ENCODE results near the gene JPH2. TPM values are rescaled to one million over a fixed set of nuclear protein-coding genes. Genes with fewer than 3 reads are reported as not detected.

JPH2 gene
- total RNA-seq, 1 donor from 2014 or later = 0.80 TPM

DNA sequence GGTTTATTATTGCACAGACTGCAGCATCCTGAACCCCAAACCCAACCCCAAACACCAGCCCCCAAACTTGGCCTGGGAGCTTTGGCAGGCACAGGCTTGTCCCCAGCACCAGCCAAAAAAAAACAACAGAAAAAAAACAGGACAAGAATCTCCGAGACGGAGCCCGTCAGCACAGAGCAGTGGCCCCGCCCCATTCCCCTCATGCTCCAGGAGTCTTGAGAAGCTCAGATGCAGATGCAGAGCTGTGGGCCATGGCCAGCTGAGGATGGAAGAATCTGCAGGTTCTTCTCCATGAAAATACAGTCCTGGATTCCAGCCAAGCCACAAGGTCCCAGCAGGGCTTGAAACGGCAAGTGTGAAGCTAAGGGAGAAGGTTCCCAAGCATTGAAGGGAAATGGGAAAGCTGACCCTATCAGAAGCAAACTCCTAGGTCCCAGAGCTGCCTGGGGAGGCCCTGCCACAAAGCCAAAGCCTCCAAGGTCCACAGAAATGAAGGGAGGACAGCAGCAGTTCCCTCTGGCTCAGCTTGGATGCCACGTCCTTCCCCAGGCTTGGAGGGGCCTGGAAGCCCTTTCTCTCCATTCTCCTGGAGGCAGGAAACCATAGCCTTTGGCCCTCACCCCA is 75.2 kb downstream of the JPH2 start:
- Mint-ChIP-seq H3K9me3 (ENCODE audit: unreplicated experiment) (no peaks in the 10 kb centered on the region), H3K27ac (ENCODE audit: unreplicated experiment) (no peak overlapping the region), H3K4me3 (ENCODE audit: unreplicated experiment) (no peak overlapping the region), H3K36me3 (ENCODE audit: low read depth, unreplicated experiment) (peaks cover 6% of the 10 kb centered on the region), H3K4me1 (ENCODE audit: unreplicated experiment) (no peaks in the 10 kb centered on the region), H3K27me3 (ENCODE audit: unreplicated experiment) (peaks cover 2% of the 10 kb centered on the region)
- no peak for DNase-seq (ENCODE audit: low spot score)
- TF ChIP-seq, protein P1, sequence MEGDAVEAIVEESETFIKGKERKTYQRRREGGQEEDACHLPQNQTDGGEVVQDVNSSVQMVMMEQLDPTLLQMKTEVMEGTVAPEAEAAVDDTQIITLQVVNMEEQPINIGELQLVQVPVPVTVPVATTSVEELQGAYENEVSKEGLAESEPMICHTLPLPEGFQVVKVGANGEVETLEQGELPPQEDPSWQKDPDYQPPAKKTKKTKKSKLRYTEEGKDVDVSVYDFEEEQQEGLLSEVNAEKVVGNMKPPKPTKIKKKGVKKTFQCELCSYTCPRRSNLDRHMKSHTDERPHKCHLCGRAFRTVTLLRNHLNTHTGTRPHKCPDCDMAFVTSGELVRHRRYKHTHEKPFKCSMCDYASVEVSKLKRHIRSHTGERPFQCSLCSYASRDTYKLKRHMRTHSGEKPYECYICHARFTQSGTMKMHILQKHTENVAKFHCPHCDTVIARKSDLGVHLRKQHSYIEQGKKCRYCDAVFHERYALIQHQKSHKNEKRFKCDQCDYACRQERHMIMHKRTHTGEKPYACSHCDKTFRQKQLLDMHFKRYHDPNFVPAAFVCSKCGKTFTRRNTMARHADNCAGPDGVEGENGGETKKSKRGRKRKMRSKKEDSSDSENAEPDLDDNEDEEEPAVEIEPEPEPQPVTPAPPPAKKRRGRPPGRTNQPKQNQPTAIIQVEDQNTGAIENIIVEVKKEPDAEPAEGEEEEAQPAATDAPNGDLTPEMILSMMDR (IDR thresholded peaks at IDR 0.05; ENCODE audit: unreplicated experiment) = no peak

DNA sequence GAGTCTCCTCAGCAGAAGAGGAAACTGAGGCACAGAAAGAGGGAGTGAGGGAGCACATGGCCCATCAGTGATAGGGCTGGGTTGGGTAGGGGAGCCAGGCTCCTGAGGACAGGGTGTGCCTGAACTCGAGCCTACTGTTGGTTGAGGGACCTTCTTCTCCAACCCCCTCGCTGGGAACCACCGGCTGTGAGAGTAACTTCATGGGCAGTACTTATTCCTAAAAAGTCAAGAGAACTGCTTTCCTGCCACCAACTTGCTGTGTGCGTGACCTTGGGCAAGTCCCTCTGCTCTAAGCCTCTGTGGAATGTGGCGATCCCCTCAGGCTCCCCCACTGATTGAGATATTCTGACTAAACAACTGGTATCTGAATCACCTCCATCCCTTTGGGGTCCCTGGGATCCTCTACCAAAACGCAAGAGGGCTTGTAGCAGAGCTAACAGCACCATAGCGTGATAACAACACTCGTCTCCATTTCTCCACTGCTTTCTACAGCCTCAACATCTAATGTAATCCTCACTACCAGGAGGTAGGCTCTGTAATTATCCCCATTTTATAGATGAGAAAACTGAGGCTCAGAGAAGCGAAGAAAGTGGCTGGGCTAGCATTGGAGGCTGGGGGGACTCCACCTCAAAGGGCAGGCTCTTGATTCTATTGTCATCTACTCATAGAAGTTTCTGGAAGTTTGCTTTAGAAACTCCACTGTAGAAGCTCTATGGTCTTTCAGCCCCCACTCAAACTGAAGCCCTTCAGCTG is 76.0 kb downstream of the JPH2 start:
- no peaks in the 10 kb centered on the region for H3K4me1 Mint-ChIP-seq (ENCODE audit: unreplicated experiment)
- H3K9me3 Mint-ChIP-seq (ENCODE audit: unreplicated experiment) = no peaks in the 10 kb centered on the region
- no peak overlapping the region for H3K27ac Mint-ChIP-seq (ENCODE audit: unreplicated experiment)
- DNase-seq (ENCODE audit: low spot score) = no peak
- no peak overlapping the region for H3K4me3 Mint-ChIP-seq (ENCODE audit: unreplicated experiment)
- peaks cover 2% of the 10 kb centered on the region for H3K27me3 Mint-ChIP-seq (ENCODE audit: unreplicated experiment)
- TF ChIP-seq, protein P1 (IDR thresholded peaks at IDR 0.05; ENCODE audit: unreplicated experiment) = no peak
- H3K36me3 Mint-ChIP-seq (ENCODE audit: low read depth, unreplicated experiment) = peaks cover 6% of the 10 kb centered on the region

DNA sequence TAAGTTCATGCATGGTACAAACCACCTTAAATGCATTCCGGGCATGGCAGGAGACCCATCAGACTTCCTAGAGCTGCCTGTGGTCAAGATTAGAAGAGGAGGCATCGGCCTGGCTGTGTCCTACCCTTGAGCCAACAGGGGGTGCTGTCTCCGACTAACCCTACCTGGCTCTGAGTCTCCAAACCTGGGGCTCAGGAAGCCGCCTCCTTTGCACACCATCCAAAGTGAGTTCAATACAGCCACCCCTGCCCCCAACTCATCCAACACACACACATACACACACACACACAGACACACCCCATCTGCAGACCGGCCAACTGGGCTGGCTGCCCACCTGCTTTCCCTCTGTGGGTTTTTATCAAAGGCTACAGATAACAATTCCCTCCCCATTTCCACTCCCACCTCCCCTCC is 77.0 kb downstream of the JPH2 start:
- Mint-ChIP-seq H3K27ac (ENCODE audit: unreplicated experiment) (no peak overlapping the region), H3K27me3 (ENCODE audit: unreplicated experiment) (peaks cover 2% of the 10 kb centered on the region), H3K4me1 (ENCODE audit: unreplicated experiment) (no peaks in the 10 kb centered on the region), H3K36me3 (ENCODE audit: low read depth, unreplicated experiment) (peaks cover 6% of the 10 kb centered on the region), H3K9me3 (ENCODE audit: unreplicated experiment) (no peaks in the 10 kb centered on the region), H3K4me3 (ENCODE audit: unreplicated experiment) (no peak overlapping the region)
- TF ChIP-seq, protein P1 (IDR thresholded peaks at IDR 0.05; ENCODE audit: unreplicated experiment) = no peak
- DNase-seq (ENCODE audit: low spot score) = no peak

DNA sequence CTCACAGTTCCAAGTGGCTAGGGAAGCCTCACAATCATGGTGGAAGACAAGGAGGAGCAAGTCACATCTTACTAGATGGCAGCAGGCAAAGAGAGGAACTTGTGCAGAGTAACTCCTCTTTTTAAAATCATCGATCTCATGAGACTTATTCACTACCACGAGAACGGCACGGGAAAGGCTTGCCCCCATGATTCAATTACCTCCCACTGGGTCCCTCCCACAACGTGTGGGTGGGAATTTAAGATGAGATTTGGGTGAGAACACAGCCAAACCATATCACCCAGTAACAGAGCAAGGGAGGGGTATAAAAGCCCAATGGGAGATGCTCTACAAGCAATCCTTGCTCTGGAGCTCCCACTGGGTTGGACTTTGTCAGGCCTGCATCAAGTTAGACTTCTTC is 80.4 kb downstream of the JPH2 start:
- Mint-ChIP-seq H3K27ac (ENCODE audit: unreplicated experiment) (no peak overlapping the region), H3K9me3 (ENCODE audit: unreplicated experiment) (no peaks in the 10 kb centered on the region), H3K4me3 (ENCODE audit: unreplicated experiment) (no peak overlapping the region), H3K4me1 (ENCODE audit: unreplicated experiment) (no peaks in the 10 kb centered on the region), H3K36me3 (ENCODE audit: low read depth, unreplicated experiment) (peaks cover 6% of the 10 kb centered on the region), H3K27me3 (ENCODE audit: unreplicated experiment) (no peaks in the 10 kb centered on the region)
- DNase-seq (ENCODE audit: low spot score) = no peak
- TF ChIP-seq, protein P1 (IDR thresholded peaks at IDR 0.05; ENCODE audit: unreplicated experiment) = no peak
